Heart right ventricle (tissue), 16 donors: Measurements from ENCODE around the gene KPNA6. TPM values are rescaled to one million over a fixed set of nuclear protein-coding genes. Genes with fewer than 3 reads are reported as not detected.

Experiments
- ATAC-seq, 8 donors: fragments of 200-7000 bp; cut with Tn5 transposase; one replicate each; pipeline ENCODE4 v1.9.1; 2020; ENCODE audit warnings: mild to moderate bottlenecking in 8 of 8, moderate library complexity in 8 of 8, moderate number of reproducible peaks in 1 of 8
- DNase-seq, 2 donors: peaks; one replicate each; pipeline ENCODE4 v3.0.0-alpha.2; 2020
- H3K27ac ChIP-seq, 10 donors: fragments of 200-600 bp; sonication (generic) in 2 of 10; one replicate each; pipeline versions ENCODE4 v1.5.0 to v1.8.0; 2020 to 2022; ENCODE audit warnings: mild to moderate bottlenecking in 3 of 10
- H3K27me3 ChIP-seq, 7 donors: fragments of 200-600 bp; one replicate each; pipeline ENCODE4 v1.8.0; 2021 to 2022; ENCODE audit warnings: mild to moderate bottlenecking in 2 of 7
- H3K36me3 ChIP-seq, 9 donors: fragments of 200-600 bp; sonication (generic) in 1 of 9; one replicate each; pipeline versions ENCODE4 v1.5.0 to v1.8.0; 2020 to 2022; ENCODE audit warnings: mild to moderate bottlenecking in 2 of 9
- H3K4me1 ChIP-seq, 9 donors: fragments of 200-600 bp; sonication (generic) in 1 of 9; one replicate each; pipeline versions ENCODE4 v1.5.0 to v1.8.0; 2020 to 2022; ENCODE audit warnings: mild to moderate bottlenecking in 4 of 9
- H3K4me3 ChIP-seq, 10 donors: fragments of 200-600 bp; sonication (generic) in 2 of 10; one replicate each; pipeline versions ENCODE4 v1.5.0 to v1.8.0; 2020 to 2022; ENCODE audit warnings: mild to moderate bottlenecking in 7 of 10, moderate library complexity in 2 of 10
- H3K9me3 ChIP-seq, 11 donors: fragments of 200-600 bp in 10 of 11; sonication (generic) in 2 of 11; one replicate each; pipeline versions ENCODE4 v1.5.0 to v1.8.0; 2013 to 2022; ENCODE audit warnings: mild to moderate bottlenecking in 2 of 11, control low read depth in 1 of 11, moderate library complexity in 1 of 11
- CTCF ChIP-seq, 9 donors: fragments of 200-600 bp; sonication (generic) in 2 of 9; IDR thresholded peaks; one replicate each; pipeline versions ENCODE4 v1.5.0 to v1.8.0; 2021 to 2022; ENCODE audit warnings: antibody characterized with exemption in 9 of 9, mild to moderate bottlenecking in 5 of 9, moderate library complexity in 1 of 9
- WGBS, 2 donors: extraction: QIAGEN DNeasy Blood & Tissue Kit; methylation state at CpG; one replicate each; pipeline ENCODE4 v1.1.7; 2013; ENCODE audit warnings: inconsistent platforms in 1 of 2; 5-methylcytosine and 5-hydroxymethylcytosine counted together
- intact Hi-C, 10 donors: fragments of 100-400 bp; cut with DNase I; formaldehyde crosslinking; loops; one replicate each; pipeline versions ENCODE4 v1.11.1 to v1.14.2; 2022
- polyA plus RNA-seq, 2 donors: library from polyadenylated mRNA; stranded (reverse); fragments of 200-250 nt; gene quantifications; one replicate each; pipeline ENCODE4 v1.2.3, GENCODE V29; 2013
- total RNA-seq, 10 donors: library from RNA; stranded (reverse); fragmentation: NEBNext Ultra II Directional in 3 of 10; extraction: Animal tissue kit (Norgen Biotek cat#: 25700) in 3 of 10; gene quantifications; one replicate each; pipeline versions ENCODE4 v1.2.1 to v1.2.4, GENCODE V29; 2021 to 2023
- donor health status: Arrhythmogenic right ventricular cardiomyopathy.
- donor health status: ischemic (EF 13 %, LVEDD 7.1; RV severe dilation, severe dysfunction).
- donor health status: healthy with polysubstance abuse.
- donor health status: DM: no; HTN: yes; CAD: no.
- donor health status: DM: no; HTN: no; CAD: no.
- donor health status: ischemic (EF 25% LVEDD 6.9; RV normal size, moderate dysfunction).
- donor health status: ischemic (EF 25% LVEDD 5.7; RV mildly dilated, moderate dysfunction).
- donor health status: healthy.
- donor health status: DM: yes; HTN: yes; CAD: no.
- donor health status: Ischemic cardiomyopathy.
- donor health status: ischemic (EF 35%, LVEDD 5.7; RV mildly dilated, moderate dysfunction).
- donor health status: nonischemic (EF 11% LVEDD 7.7; RV severe dilation, severe dysfunction).
- donor health status: DM: yes; HTN: yes; CAD: no.
- donor health status: PGD.
- donor health status: ischemic (EF 29% LVEDD 5.4; RV normal size, mild dysfunction).
- donor health status: nonischemic (EF 23%, LVEDD 6.1; RV moderate dilation, normal function).

KPNA6 gene
- total and polyA plus RNA-seq, 12 donors, result 10.2 to 92.5 (median 81.7) TPM

- H3K9me3 ChIP-seq, result no peaks in the 10 kb centered on the region
- H3K4me3 ChIP-seq, result no peak overlapping the region
- H3K4me1 ChIP-seq, result peaks cover 2 to 20% (median 9%) of the 10 kb centered on the region in 9 donors
- intact Hi-C loops, result loop anchor here in 3 of 10 donors (10.0 kb wide), 3 partner anchors 99 to 179 kb away; partner anchors contain the start of gene BSDC1 (in 1 of the 3)
- H3K27ac ChIP-seq, result peak overlapping the region in 5 of 10 donors; percentile 11 to 41 (median 19)
- ATAC-seq, result peak; percentile 65 to 85 (median 78)
- H3K36me3 ChIP-seq, result peaks cover 0 to 80% (median 14%) of the 10 kb centered on the region in 9 donors
- peak; percentile 44 to 58 for DNase-seq
- peak; percentile 41 to 85 (median 78) for TF ChIP-seq CTCF (IDR thresholded peaks at IDR 0.05)
- H3K27me3 ChIP-seq, result no peaks in the 10 kb centered on the region
- 70 to 81% methylated on average over 10 of the region's 10 CpGs for WGBS, 2 donors
Observed at GRCh38 chr1:32215629-32216480, 108.0 kb downstream of the KPNA6 start.

- no peak for ATAC-seq
- 90 to 95% methylated on average over 5 of the region's 5 CpGs for WGBS, 2 donors
- H3K4me1 ChIP-seq, result peaks cover 2 to 27% (median 16%) of the 10 kb centered on the region in 9 donors
- no peak overlapping the region for H3K27ac ChIP-seq
- TF ChIP-seq CTCF (IDR thresholded peaks at IDR 0.05), result no peak
- no peak overlapping the region for H3K4me3 ChIP-seq
- H3K36me3 ChIP-seq, result peaks cover 0 to 80% (median 14%) of the 10 kb centered on the region in 9 donors
- no peak for DNase-seq
- no peaks in the 10 kb centered on the region for H3K27me3 ChIP-seq
- no peaks in the 10 kb centered on the region for H3K9me3 ChIP-seq
- intact Hi-C loops, result loop anchor here in 3 of 10 donors (10.0 kb wide), 3 partner anchors 98 to 178 kb away; partner anchors contain the start of gene BSDC1 (in 1 of the 3)
Observed at GRCh38 chr1:32216566-32216965, 108.7 kb downstream of the KPNA6 start.

GRCh38 chr1:32219022-32219421 is 111.2 kb downstream of the KPNA6 start:
- no peak overlapping the region for H3K4me3 ChIP-seq
- ATAC-seq (no peak), DNase-seq (no peak)
- peaks cover 0 to 72% (median 17%) of the 10 kb centered on the region in 9 donors for H3K36me3 ChIP-seq
- no peaks in the 10 kb centered on the region for H3K9me3 ChIP-seq
- intact Hi-C loops, result loop anchor here in 3 of 10 donors (10.0 kb wide), 3 partner anchors 96 to 176 kb away; partner anchors contain the start of gene BSDC1 (in 1 of the 3)
- no peaks in the 10 kb centered on the region for H3K27me3 ChIP-seq
- 91% methylated on average over 7 of the region's 7 CpGs for WGBS, 2 donors
- peaks cover 7 to 43% (median 30%) of the 10 kb centered on the region in 9 donors for H3K4me1 ChIP-seq
- H3K27ac ChIP-seq, result no peak overlapping the region
- TF ChIP-seq CTCF (IDR thresholded peaks at IDR 0.05), result no peak

GRCh38 chr1:32220746-32221580 is 113.1 kb downstream of the KPNA6 start:
- ATAC-seq, result no peak
- peaks cover 5 to 40% (median 28%) of the 10 kb centered on the region in 9 donors for H3K4me1 ChIP-seq
- H3K9me3 ChIP-seq, result no peaks in the 10 kb centered on the region
- intact Hi-C loops, result loop anchor here in 6 of 10 donors (5.0 to 10.0 kb wide), 3 partner anchors 91 to 104 kb away; no protein-coding TSS in a partner anchor
- H3K27ac ChIP-seq, result peak overlapping the region in 7 of 10 donors; percentile 88 to 95 (median 91)
- no peak for TF ChIP-seq CTCF (IDR thresholded peaks at IDR 0.05)
- H3K4me3 ChIP-seq, result peak overlapping the region; percentile 65 to 94 (median 84)
- 89 to 91% methylated on average over 4 of the region's 4 CpGs for WGBS, 2 donors
- DNase-seq, result no peak
- H3K27me3 ChIP-seq, result no peaks in the 10 kb centered on the region
- H3K36me3 ChIP-seq, result peaks cover 0 to 72% (median 18%) of the 10 kb centered on the region in 9 donors
